SK-MEL-5 (cell line): ENCODE data around the gene TSGA10IP. TPM values are rescaled to one million over a fixed set of nuclear protein-coding genes. Genes with fewer than 3 reads are reported as not detected.

Source experiments
- DNase-seq: peaks from one replicate; pipeline ENCODE4 v3.0.0-alpha.2; 2016; ENCODE audit warnings: low read depth, low spot score
- in situ Hi-C: cut with HindIII; loops from 2 replicates; pipeline ENCODE4 v1.10.0; 2016; ENCODE audit warnings: low sequenced_read_pairs, high pct_unique_total_duplicates, low pct_unique_long_range_greater_than_20kb
- total RNA-seq: library from RNA; depleted of rRNA; stranded (reverse); fragments of >200 nt; shearing (Covaris generic); gene quantifications from 2 replicates; pipeline ENCODE4 v1.2.3, GENCODE V29; 2014

TSGA10IP gene
- total RNA-seq, 1 experiment from 2014 or later: not detected

DNA sequence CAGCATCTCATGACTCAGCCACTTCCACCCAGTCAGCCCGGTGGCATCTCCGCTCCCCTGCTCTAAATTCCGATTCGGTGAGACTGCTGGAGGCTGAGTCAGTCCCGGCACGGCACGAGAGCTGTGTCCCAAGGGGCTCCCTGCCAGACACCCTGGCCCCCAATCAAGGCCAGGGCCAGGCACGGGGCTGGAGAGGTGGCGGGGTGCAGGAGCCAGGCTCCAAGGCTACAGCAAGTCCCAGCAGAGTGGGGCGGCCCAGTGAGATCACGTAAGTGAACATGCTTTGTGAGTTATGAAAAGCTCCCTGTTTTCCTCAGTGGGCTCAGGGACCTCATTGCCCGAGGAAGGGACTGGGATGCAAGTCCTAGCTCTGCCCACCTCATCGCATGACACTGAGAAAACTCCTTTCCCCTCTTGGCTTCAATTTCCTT lies 29.4 kb upstream of the TSGA10IP start:
- peak; percentile 68 for DNase-seq
- in situ Hi-C loops: no loop called here

DNA sequence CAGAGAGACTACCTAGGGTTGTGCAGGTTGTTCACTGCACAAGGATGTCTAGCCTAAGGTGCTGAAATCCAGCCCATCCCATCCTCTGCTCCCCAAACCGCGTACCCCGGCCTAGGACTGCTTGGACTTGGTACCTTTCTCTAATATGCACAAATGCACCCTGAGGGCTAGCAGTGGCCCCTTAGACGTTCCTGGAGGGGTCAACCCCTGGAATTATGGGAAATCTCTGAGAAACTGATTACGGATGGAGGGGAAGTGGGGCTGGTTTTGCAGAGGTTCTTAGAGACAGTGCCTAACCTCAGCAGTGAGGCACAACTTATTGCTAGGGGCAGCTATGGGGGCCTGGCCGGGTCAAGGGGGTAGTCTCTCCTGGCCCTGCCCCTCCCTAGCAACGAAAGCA lies 28.9 kb upstream of the TSGA10IP start:
- in situ Hi-C loops: no loop called here

DNA sequence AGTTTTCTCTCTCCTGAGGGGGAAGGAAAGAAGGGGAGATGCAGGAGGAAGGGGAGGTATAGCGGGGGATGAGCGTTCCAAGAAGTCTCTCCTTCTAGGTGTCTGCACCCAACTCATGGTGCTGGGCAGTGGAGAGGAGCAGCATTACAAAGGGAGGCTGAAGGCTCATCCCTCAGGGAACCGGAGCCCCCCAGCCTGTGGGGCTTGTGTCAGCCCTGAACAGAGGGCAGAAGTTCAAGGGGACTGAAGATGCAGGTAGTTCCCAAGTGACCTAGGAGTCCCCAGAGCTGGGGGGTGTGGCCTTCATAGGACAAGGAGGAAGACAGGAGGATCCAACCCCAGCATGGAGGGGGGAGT lies 28.2 kb upstream of the TSGA10IP start:
- in situ Hi-C loops: no loop called here
- DNase-seq: no peak

More for the DNA sequence above, 28.9 kb upstream of the TSGA10IP start:
- DNase-seq: no peak

DNA sequence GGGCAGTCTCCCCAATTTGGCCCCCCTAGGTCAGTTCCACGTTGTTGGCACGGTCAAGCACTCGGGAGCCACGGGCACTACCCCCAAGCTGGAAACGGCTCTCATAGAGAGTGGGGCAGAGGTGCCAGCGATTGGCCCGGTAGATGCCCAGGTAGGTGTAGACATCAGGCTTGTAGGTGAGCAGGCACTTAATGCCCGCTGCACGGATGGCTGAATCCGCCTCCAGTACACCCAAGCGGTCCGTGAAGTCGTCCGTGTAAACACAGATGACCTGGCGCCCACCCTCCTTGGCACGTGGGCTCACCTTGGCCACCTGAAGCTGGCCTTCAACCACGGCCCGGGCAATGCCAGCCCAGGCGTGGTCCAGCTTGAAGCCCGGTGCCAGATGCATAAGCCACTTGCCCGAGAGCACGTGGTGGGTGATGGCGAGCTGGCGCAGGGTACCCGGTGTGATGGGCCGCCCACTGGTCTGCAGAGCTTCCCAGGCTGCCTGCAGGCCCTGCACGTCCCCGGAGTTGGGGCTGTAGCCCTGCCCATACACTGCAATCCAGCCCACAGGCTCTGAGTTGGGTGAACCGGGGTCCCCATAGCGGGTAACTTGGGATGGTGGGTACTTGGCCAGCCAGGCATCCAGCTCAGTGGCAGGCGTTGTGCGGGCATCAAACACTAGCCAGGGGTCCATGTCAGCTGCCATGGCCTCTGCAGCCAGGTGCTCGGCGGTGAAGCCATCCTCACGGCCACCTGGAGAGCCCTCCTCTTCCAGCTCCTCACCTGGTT lies 27.7 kb upstream of the TSGA10IP start:
- no peak for DNase-seq
- in situ Hi-C loops: no loop called here

DNA sequence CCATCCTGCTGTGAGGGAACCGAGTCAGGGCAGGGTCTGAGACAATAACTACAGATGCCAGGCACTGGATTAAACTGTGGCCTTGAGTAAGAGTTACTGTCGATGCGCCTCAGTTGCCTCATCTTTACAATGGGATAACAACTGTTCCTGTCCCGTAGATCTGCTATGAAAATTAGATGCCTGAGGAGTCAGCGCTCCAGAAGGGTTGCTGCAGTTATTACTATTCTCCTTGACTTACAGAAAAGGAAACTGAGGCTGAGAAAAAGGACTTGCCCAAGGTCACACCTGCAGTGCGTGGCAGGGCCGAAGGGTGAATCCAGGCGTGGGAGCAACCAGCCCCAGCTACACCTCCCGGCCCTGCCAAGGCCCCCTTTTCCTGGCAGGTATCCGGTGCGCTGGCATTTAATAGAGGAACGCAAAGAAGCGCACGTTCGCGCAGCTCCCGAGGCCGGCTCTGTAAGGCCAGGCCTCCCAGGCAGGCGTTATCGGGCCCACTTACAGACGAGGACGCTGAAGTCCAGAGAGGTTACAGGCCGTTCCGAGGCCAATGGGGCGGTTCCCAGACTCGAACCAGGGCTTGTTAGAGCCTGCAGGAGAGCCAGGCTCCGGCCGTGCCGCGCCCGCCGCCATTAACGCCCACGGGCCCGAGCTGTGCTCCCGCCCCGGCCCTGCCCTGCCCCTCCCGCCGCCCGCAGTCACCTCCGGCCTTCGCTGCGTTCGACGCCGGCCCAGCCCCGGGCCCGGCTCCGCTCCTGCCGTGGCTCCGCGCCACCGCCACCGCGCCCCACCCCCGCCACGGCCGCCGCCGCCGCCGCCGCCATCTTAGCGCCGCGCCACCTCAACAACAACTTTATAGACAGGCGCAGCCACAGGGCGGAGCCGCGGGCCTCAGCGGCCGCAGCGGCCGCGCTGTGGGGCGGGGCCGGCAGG lies 26.8 kb upstream of the TSGA10IP start, which contains the start of gene C11orf68:
Gene C11orf68, minus strand, starts transcription at position 852 of the 930 bp plus-strand sequence. Its CDS starts 31 bp downstream, at position 821.
- DNase-seq: no peak

DNA sequence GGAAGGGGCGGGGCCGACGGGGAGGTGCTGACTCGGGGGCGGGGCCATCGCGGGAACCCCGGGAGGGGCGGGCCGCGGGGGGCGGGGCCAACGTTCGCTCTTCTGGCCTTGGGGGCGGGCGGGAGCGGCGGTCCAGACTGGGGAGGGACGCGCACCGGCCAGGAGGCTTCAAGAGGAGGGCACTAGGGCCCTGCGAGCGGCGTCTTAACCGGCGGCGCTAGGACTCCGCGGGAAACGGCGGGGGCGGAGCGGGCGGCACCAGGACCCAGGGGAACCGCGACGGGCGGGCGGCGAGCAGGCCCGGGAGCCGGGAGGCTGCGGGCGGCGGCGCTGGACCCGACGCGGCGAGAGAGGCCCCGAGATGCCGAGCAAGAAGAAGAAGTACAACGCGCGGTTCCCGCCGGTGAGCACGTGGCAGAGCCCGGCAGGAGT lies 26.1 kb upstream of the TSGA10IP start, which contains the start of gene DRAP1:
Gene DRAP1, plus strand, starts transcription at position 286 of the 432 bp plus-strand sequence. Its CDS starts 76 bp downstream, at position 362.
- in situ Hi-C loops: no loop called here
- peak; percentile 95 for DNase-seq

More for the DNA sequence above, 26.8 kb upstream of the TSGA10IP start, which contains the start of gene C11orf68:
- in situ Hi-C loops: no loop called here

DNA sequence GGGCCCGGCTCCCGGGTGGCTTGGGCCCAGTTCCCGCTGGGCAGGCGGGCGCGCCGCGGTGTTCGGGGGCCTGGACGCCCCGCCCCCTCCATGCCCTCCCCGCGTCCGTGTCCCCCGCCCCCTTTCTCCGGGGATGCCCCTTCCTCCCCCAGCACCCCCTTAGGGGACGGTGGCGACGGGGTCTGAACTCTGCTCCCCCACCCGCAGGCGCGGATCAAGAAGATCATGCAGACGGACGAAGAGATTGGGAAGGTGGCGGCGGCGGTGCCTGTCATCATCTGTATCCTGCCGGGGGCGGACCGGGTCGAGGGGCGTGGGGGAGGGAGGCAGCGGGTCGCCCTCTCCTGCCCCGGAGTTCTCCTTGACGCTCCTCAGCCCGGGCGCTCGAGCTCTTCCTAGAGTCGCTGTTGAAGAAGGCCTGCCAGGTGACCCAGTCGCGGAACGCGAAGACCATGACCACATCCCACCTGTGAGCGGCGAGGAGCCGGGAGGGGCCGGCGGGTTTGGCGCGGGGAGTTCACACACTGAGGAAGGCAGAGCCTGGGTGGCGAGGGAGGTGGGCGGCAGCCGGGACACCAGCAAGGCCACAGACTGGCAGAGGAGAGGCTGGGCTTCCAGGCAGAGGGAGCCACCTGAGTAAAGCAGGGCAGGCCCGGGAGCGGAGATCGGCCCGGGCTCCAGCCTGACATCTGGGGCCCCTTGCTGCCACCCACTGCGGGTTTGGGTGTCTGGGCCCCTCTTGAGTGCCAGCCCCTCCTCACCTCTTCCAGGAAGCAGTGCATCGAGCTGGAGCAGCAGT lies 25.5 kb upstream of the TSGA10IP start:
- in situ Hi-C loops: no loop called here
- no peak for DNase-seq

DNA sequence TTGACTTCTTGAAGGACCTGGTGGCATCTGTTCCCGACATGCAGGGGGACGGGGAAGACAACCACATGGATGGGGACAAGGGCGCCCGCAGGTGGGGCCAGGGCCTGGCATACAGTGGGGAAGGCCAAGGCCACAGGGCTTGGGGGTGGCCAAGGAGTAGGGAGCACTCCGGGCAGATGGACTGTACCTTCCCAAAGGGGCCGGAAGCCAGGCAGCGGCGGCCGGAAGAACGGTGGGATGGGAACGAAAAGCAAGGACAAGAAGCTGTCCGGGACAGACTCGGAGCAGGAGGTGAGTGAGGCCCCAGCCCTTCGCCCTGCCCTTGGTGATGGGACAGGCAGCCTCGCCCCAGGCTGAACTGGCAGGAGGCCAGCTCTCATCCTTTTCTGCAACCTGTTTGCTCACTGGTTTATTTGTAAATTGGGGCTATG lies 24.9 kb upstream of the TSGA10IP start:
- no peak for DNase-seq
- in situ Hi-C loops: no loop called here

DNA sequence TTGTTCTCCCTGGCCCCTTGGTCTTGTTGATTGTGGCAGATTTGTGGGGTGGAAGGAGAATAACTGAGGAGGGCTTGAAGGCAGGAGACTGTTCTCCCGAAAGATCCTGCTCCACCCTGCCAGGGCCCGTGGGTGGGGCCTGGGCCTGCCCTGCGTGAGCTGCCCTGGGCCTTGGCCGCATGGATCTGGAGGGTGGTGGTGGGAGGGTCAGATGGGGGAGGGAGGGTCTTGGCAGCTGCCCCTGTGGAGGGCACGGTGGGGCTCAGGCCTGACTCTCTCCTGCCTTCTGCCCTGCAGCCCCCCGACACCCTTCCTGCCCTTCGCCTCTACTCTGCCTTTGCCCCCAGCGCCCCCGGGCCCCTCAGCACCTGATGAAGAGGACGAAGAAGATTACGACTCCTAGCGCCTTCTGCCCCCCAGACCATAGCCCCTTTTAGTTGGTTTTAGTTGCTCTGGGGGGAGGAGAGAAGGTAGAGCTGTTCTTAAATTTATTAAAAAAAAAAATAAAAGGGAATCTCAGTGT lies 24.2 kb upstream of the TSGA10IP start:
- DNase-seq: no peak
- in situ Hi-C loops: no loop called here

DNA sequence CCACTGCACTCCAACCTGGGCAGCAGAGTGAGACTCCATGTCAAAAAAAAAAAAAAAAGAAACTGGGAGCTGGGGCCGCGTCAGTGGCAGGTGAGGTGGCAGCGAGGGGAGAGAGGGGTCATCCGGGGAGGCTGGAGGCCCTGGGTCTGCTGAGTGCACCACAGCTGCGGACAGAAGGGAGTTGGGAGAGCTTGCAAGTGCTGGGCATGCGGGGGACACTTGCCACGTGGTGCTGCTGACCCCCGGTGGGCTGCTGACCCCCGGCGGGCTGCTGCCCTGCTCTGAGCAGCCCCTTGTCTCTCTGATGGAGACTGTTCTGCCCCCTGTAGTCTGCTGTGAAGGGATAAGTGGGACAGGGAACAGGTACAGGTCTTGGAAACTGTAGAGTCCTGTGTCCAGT lies 23.4 kb upstream of the TSGA10IP start:
- no peak for DNase-seq
- in situ Hi-C loops: no loop called here

DNA sequence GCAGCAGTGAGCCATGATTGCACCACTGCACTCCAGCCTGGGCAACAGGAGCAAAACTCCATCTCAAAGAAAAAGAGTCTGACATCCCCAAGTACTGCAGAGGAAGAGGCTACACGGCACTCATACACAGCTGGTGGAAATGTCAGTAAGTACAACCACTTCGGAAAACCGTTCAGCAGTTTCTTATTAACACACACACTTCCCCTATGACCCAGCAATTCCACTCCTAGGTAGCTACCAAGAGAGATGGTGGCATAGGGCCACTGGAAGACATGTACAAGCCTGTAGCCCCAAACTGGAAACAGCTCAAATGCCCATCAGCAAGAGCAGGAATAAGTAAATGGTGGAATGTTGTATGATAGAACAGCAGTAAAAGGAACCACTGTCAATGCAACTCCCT lies 22.7 kb upstream of the TSGA10IP start:
- in situ Hi-C loops: no loop called here
- DNase-seq: no peak

DNA sequence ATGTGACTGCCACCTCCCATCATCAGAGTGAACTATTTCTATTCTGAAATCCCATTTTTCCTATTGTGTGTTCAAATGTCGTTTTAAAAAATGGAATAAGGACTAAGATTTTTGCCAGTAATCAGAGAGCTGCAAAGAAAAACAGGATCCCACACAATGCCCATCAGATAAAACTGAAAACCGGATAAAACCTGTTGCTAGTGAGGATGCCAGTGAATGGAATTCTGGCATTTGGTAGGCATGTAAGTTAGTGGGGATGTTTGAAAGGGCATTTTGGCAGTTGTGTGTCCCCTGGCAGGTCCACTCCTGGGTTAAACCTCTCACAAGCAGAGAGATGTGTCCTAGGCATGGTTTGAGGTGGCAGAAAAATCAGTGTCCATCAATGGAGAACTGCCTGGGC lies 19.9 kb upstream of the TSGA10IP start:
- DNase-seq: no peak
- in situ Hi-C loops: no loop called here

DNA sequence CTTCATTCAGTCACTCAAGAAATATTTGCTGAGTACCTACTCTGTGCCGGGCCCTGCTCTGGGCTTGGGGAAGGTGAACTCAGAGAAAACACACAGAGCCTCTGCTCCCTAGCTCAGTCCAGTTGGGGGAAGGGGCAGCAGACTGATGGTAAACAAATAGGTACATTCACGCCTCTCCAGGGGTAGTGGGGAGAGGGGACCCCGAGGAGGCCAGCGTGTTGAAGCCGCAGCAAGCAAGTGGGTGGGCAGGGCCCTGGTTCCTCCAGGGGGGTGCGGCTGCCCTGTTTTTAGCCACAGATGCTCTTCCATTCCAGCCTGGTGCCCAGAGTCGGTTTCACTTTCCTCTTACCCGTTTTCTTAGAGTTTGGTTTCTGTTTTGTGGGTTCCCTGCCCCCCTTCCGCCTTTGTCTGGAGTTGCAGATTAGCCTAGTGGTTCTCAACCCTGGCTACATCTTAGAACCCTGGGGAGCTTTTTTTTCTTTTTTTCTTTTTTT lies 17.3 kb upstream of the TSGA10IP start:
- no peak for DNase-seq
- in situ Hi-C loops: no loop called here

DNA sequence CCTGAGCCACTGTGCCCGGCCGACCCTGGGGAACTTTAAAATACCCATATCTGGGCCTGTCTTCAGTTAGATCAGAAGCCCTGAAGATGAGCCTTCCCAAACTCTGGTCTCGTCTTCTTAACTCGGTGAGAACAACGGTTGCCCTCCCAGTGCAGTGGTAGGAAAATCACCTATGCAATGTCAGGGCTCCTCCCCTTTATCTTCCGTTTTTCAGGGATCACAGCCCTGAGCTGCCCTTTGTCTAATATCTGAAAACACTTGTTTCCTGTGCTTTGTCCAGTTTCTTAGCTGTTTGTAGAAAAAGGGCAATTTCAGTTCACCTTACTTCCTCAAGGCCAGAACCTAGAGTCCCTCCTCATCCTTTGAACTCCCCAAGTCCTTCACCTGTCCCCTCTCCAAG lies 16.6 kb upstream of the TSGA10IP start:
- in situ Hi-C loops: no loop called here
- DNase-seq: no peak

DNA sequence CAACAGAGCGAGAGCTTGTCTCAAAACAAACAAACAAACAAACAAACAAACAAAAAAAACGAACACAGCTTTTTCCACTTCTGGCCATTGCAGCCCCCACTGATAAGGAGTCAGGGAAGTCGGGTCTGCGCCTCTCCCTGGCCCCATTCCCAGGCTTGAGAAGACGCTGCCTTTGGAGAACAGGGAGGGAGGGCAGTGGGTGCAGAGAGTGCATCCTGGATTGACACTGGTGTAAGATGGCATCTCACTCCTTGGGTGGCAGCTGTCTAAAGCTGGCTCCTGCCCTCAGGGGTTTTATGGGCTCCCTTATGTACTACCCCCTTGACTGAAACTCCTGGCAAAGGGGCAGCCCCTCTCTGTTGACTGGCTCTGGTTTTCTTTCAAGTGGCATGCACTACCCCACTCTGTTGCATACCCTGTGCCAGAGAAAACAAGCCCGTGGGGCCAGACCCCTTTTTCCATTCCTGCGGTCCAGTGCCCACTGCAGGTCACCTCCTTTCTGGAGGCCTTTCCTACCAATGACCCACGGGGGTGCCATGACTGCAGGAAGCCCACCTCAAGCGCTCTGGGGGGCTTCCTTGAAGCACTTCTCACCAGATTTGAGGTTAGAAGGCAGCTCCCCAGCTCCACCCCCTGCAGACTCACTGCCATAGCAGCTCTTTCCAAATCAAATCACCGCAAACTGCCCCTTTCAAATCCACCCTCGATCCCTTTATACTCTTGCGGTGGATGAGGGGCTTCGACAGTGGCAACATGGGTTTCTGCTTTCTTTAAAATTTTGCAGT lies 13.3 kb upstream of the TSGA10IP start:
- in situ Hi-C loops: no loop called here
- DNase-seq: no peak

DNA sequence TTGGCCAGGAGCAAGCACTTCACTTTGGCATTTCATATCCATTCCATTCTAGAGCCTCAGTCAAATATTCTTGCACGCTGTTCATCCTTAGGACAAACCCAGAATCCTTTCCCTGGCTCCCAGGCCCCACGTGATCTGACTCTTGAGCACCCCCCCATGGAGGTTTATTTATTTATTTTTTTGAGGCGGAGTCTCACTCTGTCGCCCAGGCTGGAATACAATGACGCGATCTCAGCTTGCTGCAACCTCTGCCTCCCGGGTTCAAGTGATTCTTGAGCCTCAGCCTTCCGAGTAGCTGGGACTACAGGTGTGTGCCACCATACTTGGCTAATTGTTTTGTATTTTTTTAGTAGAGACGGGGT lies 12.7 kb upstream of the TSGA10IP start:
- DNase-seq: peak; percentile 32
- in situ Hi-C loops: no loop called here

DNA sequence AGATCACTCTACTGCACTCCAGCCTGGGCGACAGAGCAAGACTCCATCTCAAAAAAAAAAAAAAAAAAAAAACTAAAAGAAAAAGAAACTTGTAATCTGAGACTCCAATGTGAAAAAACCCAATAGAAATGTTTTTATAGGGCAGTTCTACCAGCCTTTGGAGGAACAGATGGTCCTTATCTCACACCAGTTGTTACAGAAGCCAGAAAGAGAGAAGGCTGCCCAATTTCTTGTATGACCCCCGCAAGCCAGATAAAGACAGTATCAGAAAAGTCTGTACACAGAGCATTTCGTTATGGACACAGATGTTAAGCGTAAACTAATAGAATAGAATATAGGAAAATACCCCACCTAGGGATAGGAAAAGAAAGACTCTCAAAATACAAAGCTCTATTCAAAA lies 11.3 kb upstream of the TSGA10IP start:
- no peak for DNase-seq
- in situ Hi-C loops: no loop called here
